ENCODE data around the gene AGRN. TPM values are rescaled to one million over a fixed set of nuclear protein-coding genes. Genes with fewer than 3 reads are reported as not detected.
"Not testable (repeated sequence)": the region's sequence is repeated elsewhere in the genome, so short reads cannot be mapped to it uniquely, and the experiment has no call there.

Gene AGRN
- total RNA-seq, 1 donor from 2014 or later: 203 TPM

GRCh38 chr1:1094981-1095380 is 75.1 kb downstream of the AGRN start:
- H3K36me3 Mint-ChIP-seq (ENCODE audit: low read depth): peaks cover 15% of the 10 kb centered on the region
- TF ChIP-seq, protein P1, sequence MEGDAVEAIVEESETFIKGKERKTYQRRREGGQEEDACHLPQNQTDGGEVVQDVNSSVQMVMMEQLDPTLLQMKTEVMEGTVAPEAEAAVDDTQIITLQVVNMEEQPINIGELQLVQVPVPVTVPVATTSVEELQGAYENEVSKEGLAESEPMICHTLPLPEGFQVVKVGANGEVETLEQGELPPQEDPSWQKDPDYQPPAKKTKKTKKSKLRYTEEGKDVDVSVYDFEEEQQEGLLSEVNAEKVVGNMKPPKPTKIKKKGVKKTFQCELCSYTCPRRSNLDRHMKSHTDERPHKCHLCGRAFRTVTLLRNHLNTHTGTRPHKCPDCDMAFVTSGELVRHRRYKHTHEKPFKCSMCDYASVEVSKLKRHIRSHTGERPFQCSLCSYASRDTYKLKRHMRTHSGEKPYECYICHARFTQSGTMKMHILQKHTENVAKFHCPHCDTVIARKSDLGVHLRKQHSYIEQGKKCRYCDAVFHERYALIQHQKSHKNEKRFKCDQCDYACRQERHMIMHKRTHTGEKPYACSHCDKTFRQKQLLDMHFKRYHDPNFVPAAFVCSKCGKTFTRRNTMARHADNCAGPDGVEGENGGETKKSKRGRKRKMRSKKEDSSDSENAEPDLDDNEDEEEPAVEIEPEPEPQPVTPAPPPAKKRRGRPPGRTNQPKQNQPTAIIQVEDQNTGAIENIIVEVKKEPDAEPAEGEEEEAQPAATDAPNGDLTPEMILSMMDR (conservative IDR thresholded peaks at IDR 0.05): no peak
- peaks cover 4% of the 10 kb centered on the region for H3K4me1 Mint-ChIP-seq
- H3K4me3 Mint-ChIP-seq: no peak overlapping the region
- no peak overlapping the region for H3K27ac Mint-ChIP-seq (ENCODE audit: unreplicated experiment)
- DNase-seq (ENCODE audit: low read depth, low spot score): no peak
- no peaks in the 10 kb centered on the region for H3K27me3 Mint-ChIP-seq (ENCODE audit: low read depth)
- peaks cover 10% of the 10 kb centered on the region for H3K9me3 Mint-ChIP-seq

GRCh38 chr1:1096136-1096535 is 76.2 kb downstream of the AGRN start:
- peaks cover 15% of the 10 kb centered on the region for H3K9me3 Mint-ChIP-seq
- H3K36me3 Mint-ChIP-seq (ENCODE audit: low read depth): peaks cover 22% of the 10 kb centered on the region
- not testable (repeated sequence) for H3K4me1 Mint-ChIP-seq; DNase-seq (ENCODE audit: low read depth, low spot score); H3K27me3 Mint-ChIP-seq (ENCODE audit: low read depth); H3K4me3 Mint-ChIP-seq; H3K27ac Mint-ChIP-seq (ENCODE audit: unreplicated experiment)

GRCh38 chr1:1098681-1099421 is 78.9 kb downstream of the AGRN start:
- H3K9me3 Mint-ChIP-seq: peaks cover 15% of the 10 kb centered on the region

GRCh38 chr1:1099506-1100183 is 79.7 kb downstream of the AGRN start:
- Mint-ChIP-seq H3K27ac (ENCODE audit: unreplicated experiment) (no peak overlapping the region), H3K4me1 (no peaks in the 10 kb centered on the region), H3K27me3 (ENCODE audit: low read depth) (no peaks in the 10 kb centered on the region), H3K9me3 (peaks cover 15% of the 10 kb centered on the region), H3K4me3 (no peak overlapping the region), H3K36me3 (ENCODE audit: low read depth) (peaks cover 26% of the 10 kb centered on the region)
- DNase-seq (ENCODE audit: low read depth, low spot score): no peak
- TF ChIP-seq, protein P1 (conservative IDR thresholded peaks at IDR 0.05): no peak

More at GRCh38 chr1:1098681-1099421, 78.9 kb downstream of the AGRN start:
- Mint-ChIP-seq H3K4me1 (no peaks in the 10 kb centered on the region), H3K27ac (ENCODE audit: unreplicated experiment) (no peak overlapping the region), H3K4me3 (no peak overlapping the region), H3K36me3 (ENCODE audit: low read depth) (peaks cover 26% of the 10 kb centered on the region), H3K27me3 (ENCODE audit: low read depth) (no peaks in the 10 kb centered on the region)
- TF ChIP-seq, protein P1 (conservative IDR thresholded peaks at IDR 0.05): no peak
- no peak for DNase-seq (ENCODE audit: low read depth, low spot score)

- Mint-ChIP-seq H3K4me1 (no peaks in the 10 kb centered on the region), H3K36me3 (ENCODE audit: low read depth) (peaks cover 26% of the 10 kb centered on the region), H3K27ac (ENCODE audit: unreplicated experiment) (no peak overlapping the region), H3K4me3 (no peak overlapping the region), H3K9me3 (peaks cover 15% of the 10 kb centered on the region), H3K27me3 (ENCODE audit: low read depth) (no peaks in the 10 kb centered on the region)
- no peak for DNase-seq (ENCODE audit: low read depth, low spot score)
- TF ChIP-seq, protein P1 (conservative IDR thresholded peaks at IDR 0.05): no peak
Observed at GRCh38 chr1:1100296-1100695, 80.4 kb downstream of the AGRN start.

GRCh38 chr1:1101503-1101902 is 81.6 kb downstream of the AGRN start:
- no peaks in the 10 kb centered on the region for H3K4me1 Mint-ChIP-seq
- H3K36me3 Mint-ChIP-seq (ENCODE audit: low read depth): peaks cover 31% of the 10 kb centered on the region
- H3K9me3 Mint-ChIP-seq: peaks cover 15% of the 10 kb centered on the region
- H3K4me3 Mint-ChIP-seq: no peak overlapping the region
- no peak for DNase-seq (ENCODE audit: low read depth, low spot score)
- H3K27me3 Mint-ChIP-seq (ENCODE audit: low read depth): no peaks in the 10 kb centered on the region
- H3K27ac Mint-ChIP-seq (ENCODE audit: unreplicated experiment): no peak overlapping the region
- TF ChIP-seq, protein P1 (conservative IDR thresholded peaks at IDR 0.05): no peak

GRCh38 chr1:1104152-1104551 is 84.2 kb downstream of the AGRN start:
- H3K9me3 Mint-ChIP-seq: peaks cover 14% of the 10 kb centered on the region
- not testable (repeated sequence) for H3K27ac Mint-ChIP-seq (ENCODE audit: unreplicated experiment); H3K27me3 Mint-ChIP-seq (ENCODE audit: low read depth); H3K4me1 Mint-ChIP-seq; H3K4me3 Mint-ChIP-seq; DNase-seq (ENCODE audit: low read depth, low spot score)
- peaks cover 35% of the 10 kb centered on the region for H3K36me3 Mint-ChIP-seq (ENCODE audit: low read depth)

All from neural crest cell (in vitro differentiated cells).